NCI-H524 treated with DMSO at 0.1 percent for 48 hours (cell line): Measurements from ENCODE around the gene SIPA1L3.
"Not testable (repeated sequence)": the region's sequence is repeated elsewhere in the genome, so short reads cannot be mapped to it uniquely, and the experiment has no call there.

Source experiments
- DNase-seq: peaks from one replicate; lab custom pipeline; 2025; lab: John Stamatoyannopoulos, UW

The SIPA1L3 gene, protein sequence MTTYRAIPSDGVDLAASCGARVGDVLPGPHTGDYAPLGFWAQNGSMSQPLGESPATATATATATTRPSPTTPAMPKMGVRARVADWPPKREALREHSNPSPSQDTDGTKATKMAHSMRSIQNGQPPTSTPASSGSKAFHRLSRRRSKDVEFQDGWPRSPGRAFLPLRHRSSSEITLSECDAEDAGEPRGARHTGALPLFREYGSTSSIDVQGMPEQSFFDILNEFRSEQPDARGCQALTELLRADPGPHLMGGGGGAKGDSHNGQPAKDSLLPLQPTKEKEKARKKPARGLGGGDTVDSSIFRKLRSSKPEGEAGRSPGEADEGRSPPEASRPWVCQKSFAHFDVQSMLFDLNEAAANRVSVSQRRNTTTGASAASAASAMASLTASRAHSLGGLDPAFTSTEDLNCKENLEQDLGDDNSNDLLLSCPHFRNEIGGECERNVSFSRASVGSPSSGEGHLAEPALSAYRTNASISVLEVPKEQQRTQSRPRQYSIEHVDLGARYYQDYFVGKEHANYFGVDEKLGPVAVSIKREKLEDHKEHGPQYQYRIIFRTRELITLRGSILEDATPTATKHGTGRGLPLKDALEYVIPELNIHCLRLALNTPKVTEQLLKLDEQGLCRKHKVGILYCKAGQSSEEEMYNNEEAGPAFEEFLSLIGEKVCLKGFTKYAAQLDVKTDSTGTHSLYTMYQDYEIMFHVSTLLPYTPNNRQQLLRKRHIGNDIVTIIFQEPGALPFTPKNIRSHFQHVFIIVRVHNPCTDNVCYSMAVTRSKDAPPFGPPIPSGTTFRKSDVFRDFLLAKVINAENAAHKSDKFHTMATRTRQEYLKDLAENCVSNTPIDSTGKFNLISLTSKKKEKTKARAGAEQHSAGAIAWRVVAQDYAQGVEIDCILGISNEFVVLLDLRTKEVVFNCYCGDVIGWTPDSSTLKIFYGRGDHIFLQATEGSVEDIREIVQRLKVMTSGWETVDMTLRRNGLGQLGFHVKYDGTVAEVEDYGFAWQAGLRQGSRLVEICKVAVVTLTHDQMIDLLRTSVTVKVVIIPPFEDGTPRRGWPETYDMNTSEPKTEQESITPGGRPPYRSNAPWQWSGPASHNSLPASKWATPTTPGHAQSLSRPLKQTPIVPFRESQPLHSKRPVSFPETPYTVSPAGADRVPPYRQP (N-terminal part only)

GRCh38 chr19:37906869-37907734 lies at the start of gene SIPA1L3:
Gene SIPA1L3 (plus strand): TSS chr19:37907208. CDS start chr19:38081566, 174,358 bp downstream.
- peak; percentile 93 for DNase-seq

GRCh38 chr19:37864501-37864900 lies 42.5 kb upstream of the SIPA1L3 start:
- DNase-seq: no peak

GRCh38 chr19:37865930-37866329 lies 41.1 kb upstream of the SIPA1L3 start:
- DNase-seq: not testable (repeated sequence)

DNA sequence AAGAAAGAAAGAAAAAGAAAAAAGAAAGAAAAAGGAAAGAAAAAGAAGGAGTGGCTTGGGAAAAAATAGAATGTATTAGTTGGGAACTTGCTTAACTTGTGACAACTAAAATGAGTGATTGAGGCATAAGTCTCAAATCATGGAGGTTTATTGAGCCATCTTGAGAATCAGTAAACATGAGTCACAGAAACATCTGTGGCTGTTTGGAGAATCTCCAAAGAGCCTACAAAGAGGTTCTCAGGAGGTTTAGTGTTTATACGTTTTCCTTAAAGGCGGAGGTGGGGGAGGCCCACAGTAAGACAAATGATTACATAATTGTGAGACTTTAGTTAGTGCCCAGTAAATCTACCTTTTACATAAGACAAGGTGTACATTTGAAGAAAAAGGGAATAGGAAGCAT lies 39.2 kb upstream of the SIPA1L3 start:
- no peak for DNase-seq

GRCh38 chr19:37869766-37870340 lies 37.2 kb upstream of the SIPA1L3 start:
- DNase-seq: no peak

DNA sequence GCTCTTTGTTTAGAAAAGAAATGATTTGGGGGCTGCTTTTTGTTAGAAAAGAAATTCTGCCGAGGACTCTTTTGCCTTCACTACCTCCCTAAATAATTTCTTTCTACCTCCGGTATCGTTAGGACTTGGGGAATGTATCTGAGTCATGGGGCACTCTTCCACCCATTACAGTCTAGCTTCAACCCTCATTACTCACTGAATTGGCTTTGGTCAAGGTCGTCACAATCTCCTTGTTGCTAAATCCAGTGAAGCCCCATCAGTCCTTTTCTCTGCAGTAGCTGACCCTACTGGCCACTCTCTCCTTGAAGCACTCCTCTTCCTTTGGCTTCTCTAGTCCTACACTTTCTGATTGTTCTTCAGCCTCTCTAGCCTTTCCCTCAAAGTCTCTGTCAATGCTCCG lies 34.6 kb upstream of the SIPA1L3 start:
- no peak for DNase-seq

DNA sequence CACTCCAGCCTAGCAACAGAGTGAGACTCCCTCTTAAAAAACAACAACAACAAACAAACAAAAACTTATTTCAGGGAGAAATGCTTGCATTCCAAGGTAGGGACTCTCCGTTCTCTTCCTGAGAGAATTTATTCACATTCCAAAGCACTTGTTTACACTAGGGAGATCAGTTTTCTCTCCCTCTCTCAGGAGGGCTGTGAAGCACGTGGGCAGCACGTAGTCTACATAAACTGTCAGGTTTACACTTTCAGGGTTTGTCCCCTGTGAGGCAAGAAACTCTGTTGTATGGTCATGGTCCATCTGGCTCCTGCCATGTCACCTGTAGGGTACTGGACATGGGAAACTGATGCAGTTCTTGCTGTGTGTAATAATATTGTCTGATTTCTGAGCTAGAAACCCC lies 32.2 kb upstream of the SIPA1L3 start:
- DNase-seq: no peak

- no peak for DNase-seq
These were observed 31.0 kb upstream of the SIPA1L3 start for GRCh38 chr19:37876032-37876431.

GRCh38 chr19:37877147-37877546 lies 29.9 kb upstream of the SIPA1L3 start:
- DNase-seq: no peak

DNA sequence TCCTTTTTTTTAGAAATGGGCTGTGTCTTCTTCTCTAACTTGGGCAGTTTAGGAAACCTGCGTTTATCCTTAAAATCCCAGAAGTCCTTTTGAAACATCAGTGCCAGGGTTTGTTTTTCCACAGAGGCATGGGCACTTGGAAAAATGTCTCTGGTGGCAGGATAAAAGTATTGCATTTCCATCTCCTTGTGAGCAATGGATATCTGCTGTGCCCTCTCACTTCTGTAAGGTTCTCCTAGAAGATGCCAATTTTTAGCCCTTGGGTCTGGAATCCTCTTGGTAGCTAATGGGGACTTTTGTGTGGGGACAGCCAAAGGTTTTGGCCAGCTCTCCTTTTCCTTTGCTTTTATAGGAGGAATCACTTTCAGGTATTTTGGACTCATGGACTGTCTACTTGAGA lies 21.6 kb upstream of the SIPA1L3 start:
- DNase-seq: no peak

DNA sequence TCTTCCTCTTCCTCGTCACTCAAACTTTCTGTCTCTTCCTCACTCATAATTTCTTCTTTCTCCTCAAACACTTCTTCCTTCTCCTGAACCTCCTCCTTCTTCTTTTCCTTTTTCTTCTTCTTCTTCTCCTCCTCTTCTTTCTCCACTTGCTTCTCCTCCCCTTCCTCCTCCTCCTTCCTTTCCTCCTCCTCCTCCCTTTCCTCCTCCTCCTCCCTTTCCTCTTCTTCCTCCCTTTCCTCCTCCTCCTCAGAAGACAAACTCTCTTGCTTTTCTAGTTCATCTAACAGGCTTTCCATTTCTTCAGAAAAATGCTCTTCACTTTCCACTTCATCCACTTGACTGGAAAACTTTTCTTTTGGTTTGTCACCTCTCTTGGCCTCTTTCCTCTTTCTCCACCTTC lies 20.4 kb upstream of the SIPA1L3 start:
- DNase-seq: no peak

DNA sequence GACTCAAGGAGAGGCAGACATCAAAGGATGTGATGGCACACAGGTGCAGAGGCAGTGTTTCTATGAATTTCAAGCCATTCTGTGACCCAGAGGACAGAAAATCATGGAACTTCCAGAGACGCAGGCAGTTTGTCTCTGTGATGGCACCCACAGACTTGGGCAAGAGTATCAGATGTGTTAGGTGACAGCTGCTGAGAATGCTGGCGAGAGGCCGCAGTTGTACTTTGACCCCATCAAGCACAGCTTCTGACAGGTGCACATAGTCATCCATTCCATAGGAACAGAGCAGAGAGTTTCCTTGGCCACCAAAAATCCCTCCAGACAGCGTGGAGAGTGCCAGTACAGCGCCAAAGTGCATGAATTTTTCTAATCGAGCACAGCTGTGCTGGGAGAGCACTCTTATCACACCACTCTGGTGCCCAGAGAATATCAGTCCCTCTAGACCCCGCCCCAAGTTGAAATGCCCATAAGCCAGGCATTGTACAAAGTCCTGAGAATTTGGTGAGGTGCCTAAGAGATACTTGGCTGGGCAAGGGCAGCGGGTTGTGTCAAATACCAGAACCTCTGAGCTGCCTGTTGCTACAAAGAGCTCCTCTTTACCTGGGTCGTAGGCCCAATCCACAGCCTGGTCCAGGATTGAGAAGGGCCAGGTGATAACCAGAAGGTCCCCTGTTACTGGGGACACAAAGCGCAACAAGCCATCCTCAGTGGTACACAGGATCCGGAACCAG lies 13.0 kb upstream of the SIPA1L3 start:
- no peak for DNase-seq

GRCh38 chr19:37896180-37896579 lies 10.8 kb upstream of the SIPA1L3 start:
- DNase-seq: no peak

DNA sequence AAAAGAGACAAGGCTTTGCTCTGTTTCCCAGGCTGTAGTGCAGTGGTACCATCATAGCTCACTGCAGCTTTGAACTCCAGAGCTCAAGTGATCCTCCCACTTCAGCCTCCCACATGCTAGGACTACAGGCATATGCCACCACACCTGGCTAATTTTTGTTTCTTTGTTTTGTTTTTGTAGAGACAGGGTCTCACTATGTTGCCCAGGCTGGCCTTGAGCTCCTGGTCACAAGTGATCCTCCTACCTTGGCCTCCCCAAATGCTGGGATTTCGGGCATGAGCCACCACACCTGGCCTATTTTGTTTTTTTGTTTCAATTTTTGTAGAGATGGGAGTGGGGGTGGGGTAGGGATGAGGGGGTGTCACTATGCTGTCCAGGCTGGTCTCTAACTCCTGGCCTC lies 7.6 kb upstream of the SIPA1L3 start:
- no peak for DNase-seq

DNA sequence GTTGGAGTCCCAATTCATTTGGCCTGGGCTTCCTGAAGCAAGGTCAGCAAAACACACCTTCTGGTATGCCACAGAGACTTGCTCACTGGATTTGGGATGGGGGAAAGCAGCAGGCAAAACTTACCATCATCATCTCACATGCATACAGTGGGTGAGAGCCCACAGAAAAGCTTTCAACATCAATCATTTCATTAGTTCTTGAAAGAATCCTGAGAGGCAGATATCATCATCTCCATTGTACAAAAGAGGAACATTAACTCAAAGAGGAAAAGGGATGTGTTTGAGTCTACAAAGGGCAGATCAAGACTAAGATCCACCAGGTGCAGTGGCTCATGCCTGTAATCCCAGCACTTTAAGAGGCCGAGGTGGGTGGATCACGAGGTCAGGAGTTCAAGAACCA lies 7.0 kb upstream of the SIPA1L3 start:
- no peak for DNase-seq

DNA sequence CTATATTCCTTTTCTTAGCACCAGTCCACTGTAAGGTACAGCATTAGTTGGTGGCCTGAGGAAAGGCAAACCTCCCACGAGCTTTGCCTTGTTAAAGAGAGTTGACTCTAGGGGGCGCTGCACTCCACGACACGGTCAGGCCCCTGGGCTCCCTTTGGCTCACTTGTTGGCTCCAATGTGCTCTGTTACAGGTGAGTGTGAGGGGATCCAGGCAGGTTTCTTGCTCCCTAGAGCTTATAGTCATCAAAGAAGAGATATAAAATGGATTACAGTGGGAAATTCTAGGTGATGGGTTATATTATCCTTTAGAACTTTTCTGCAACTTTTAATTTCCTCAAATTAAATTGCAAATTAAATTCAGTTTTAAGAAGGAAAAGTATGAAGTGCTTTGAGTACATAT lies 4.3 kb upstream of the SIPA1L3 start:
- DNase-seq: peak; percentile 54

- no peak for DNase-seq
These were observed 3.9 kb upstream of the SIPA1L3 start for GRCh38 chr19:37903096-37903495.

GRCh38 chr19:37905946-37906868 lies 801 bp upstream of the SIPA1L3 start, which contains the start of gene WDR87:
Gene WDR87 (minus strand): TSS chr19:37906594. CDS start chr19:37898239, 8,355 bp downstream.
- peak; percentile 51 for DNase-seq
